K562 (cell line): ENCODE data around the gene SLTM.

Experiments used
- CHD7 ChIP-seq: fragments of 200-600 bp; sonication (generic); IDR thresholded peaks from one replicate; pipeline ENCODE4 v1.6.1; 2012; ENCODE audit warnings: mild to moderate bottlenecking, low read depth, low read length, inconsistent platforms
- NCOR1 ChIP-seq: fragments of 450-650 bp; IDR thresholded peaks from 2 replicates; pipeline ENCODE4 v1.6.1; 2016; ENCODE audit warnings: mild to moderate bottlenecking, moderate library complexity

GRCh38 chr15:58981808-58982475, 48.5 kb upstream of the SLTM start:
- no peak for TF ChIP-seq CHD7
- TF ChIP-seq NCOR1, result no peak
